GM23338 (cell line): ENCODE data around the gene CDK4. TPM values are rescaled to one million over a fixed set of nuclear protein-coding genes. Genes with fewer than 3 reads are reported as not detected.

Experiments used
- ATAC-seq: fragments of 200-7000 bp; cut with Tn5 transposase; 3 replicates; pipeline ENCODE4 v1.9.1; 2020
- DNase-seq: peaks from one replicate; pipeline ENCODE4 v3.0.0-alpha.2; 2015; ENCODE audit warnings: low spot score
- H2AFZ ChIP-seq: fragments of 200-600 bp; sonication (generic); 2 replicates; pipeline ENCODE4 v1.8.0; 2016; ENCODE audit warnings: antibody characterized with exemption, mild to moderate bottlenecking, moderate library complexity
- H3F3A ChIP-seq: fragments of 200-600 bp; sonication (generic); replicated peaks from 2 replicates; pipeline ENCODE4 v1.8.0; 2017; ENCODE audit warnings: antibody characterized with exemption, mixed run types, low read depth
- H3K27ac ChIP-seq: fragments of 200-600 bp; sonication (generic); 2 replicates; pipeline ENCODE4 v1.6.1; 2016; ENCODE audit warnings: low read depth
- H3K27me3 ChIP-seq: fragments of 200-600 bp; sonication (generic); 2 replicates; pipeline ENCODE4 v1.8.0; 2016; ENCODE audit warnings: mild to moderate bottlenecking, mixed run types, moderate library complexity; ENCODE audit not compliant: insufficient read depth
- H3K36me3 ChIP-seq: fragments of 200-600 bp; sonication (generic); 2 replicates; pipeline ENCODE4 v1.8.0; 2016; ENCODE audit warnings: mild to moderate bottlenecking; ENCODE audit not compliant: insufficient read depth
- H3K4me1 ChIP-seq: fragments of 200-600 bp; sonication (generic); 2 replicates; pipeline ENCODE4 v1.8.0; 2016; ENCODE audit warnings: mild to moderate bottlenecking, moderate library complexity; ENCODE audit not compliant: insufficient read depth
- H3K4me2 ChIP-seq: fragments of 200-600 bp; sonication (generic); 2 replicates; pipeline ENCODE4 v1.7.1; 2017; ENCODE audit warnings: mixed run types
- H3K4me3 ChIP-seq: fragments of 200-600 bp; sonication (generic); 2 replicates; pipeline ENCODE4 v1.6.1; 2016; ENCODE audit warnings: mixed run types
- H3K79me2 ChIP-seq: fragments of 200-600 bp; sonication (generic); replicated peaks from 2 replicates; pipeline ENCODE4 v1.8.0; 2017; ENCODE audit warnings: mild to moderate bottlenecking; ENCODE audit not compliant: insufficient read depth
- H3K9me2 ChIP-seq: fragments of 200-600 bp; sonication (generic); 2 replicates; pipeline ENCODE4 v1.8.0; 2017; ENCODE audit not compliant: insufficient read depth
- H4K20me1 ChIP-seq: fragments of 200-600 bp; sonication (generic); replicated peaks from 2 replicates; pipeline ENCODE4 v1.8.0; 2017; ENCODE audit warnings: mild to moderate bottlenecking; ENCODE audit not compliant: insufficient read depth
- H3K27ac Mint-ChIP-seq: 2 replicates; pipeline ENCODE4 v1.8.0; 2020; ENCODE audit warnings: inconsistent platforms, mild to moderate bottlenecking, moderate library complexity, mixed read lengths
- H3K27me3 Mint-ChIP-seq: 3 replicates; pipeline ENCODE4 v1.8.0; 2022; ENCODE audit warnings: low read depth, mild to moderate bottlenecking, moderate library complexity, mixed read lengths, inconsistent platforms; ENCODE audit not compliant: insufficient read depth, poor library complexity
- H3K36me3 Mint-ChIP-seq: 3 replicates; pipeline ENCODE4 v1.8.0; 2021; ENCODE audit warnings: low read depth, mild to moderate bottlenecking, inconsistent platforms, moderate library complexity, mixed read lengths
- H3K4me1 Mint-ChIP-seq: 3 replicates; pipeline ENCODE4 v1.8.0; 2020; ENCODE audit warnings: mild to moderate bottlenecking, inconsistent platforms, mixed read lengths
- H3K4me3 Mint-ChIP-seq: 3 replicates; pipeline ENCODE4 v1.8.0; 2021; ENCODE audit warnings: moderate library complexity, mild to moderate bottlenecking, inconsistent platforms, mixed read lengths
- H3K9me3 Mint-ChIP-seq: 3 replicates; pipeline ENCODE4 v1.8.0; 2020; ENCODE audit warnings: moderate library complexity, mild to moderate bottlenecking, inconsistent platforms, mixed read lengths
- CREB1 ChIP-seq: fragments of 250-450 bp; sonication (Bioruptor Pico); IDR thresholded peaks from 2 replicates; pipeline ENCODE4 v1.5.0; 2020; ENCODE audit warnings: low read depth, mild to moderate bottlenecking, moderate library complexity
- CTCF ChIP-seq, 2 experiments: fragments of 200-600 bp in 1 of 2; sonication (generic) in 1 of 2; conservative IDR thresholded peaks; 2 replicates each; pipeline versions ENCODE4 v1.5.1 to v1.6.1; 2016 to 2017; ENCODE audit warnings: antibody characterized with exemption in 2 of 2, low read depth in 2 of 2, mild to moderate bottlenecking in 2 of 2, moderate library complexity in 1 of 2
- EZH2 ChIP-seq: fragments of 200-600 bp; sonication (generic); IDR thresholded peaks from one replicate; pipeline ENCODE4 v1.8.0; 2017; ENCODE audit warnings: antibody characterized with exemption, mild to moderate bottlenecking, low read depth; ENCODE audit not compliant: unreplicated experiment
- JUNB ChIP-seq: IDR thresholded peaks from one replicate; pipeline ENCODE4 v1.6.1; 2016; ENCODE audit warnings: antibody characterized with exemption; ENCODE audit not compliant: unreplicated experiment
- POLR2AphosphoS5 ChIP-seq: IDR thresholded peaks from 2 replicates; pipeline ENCODE4 v1.6.1; 2016; ENCODE audit warnings: antibody characterized with exemption, low read depth
- STAT1 ChIP-seq: IDR thresholded peaks from one replicate; pipeline ENCODE4 v1.6.1; 2016; ENCODE audit warnings: antibody characterized with exemption; ENCODE audit not compliant: unreplicated experiment
- ZNF331 ChIP-seq: fragments of 250-450 bp; sonication (Bioruptor Pico); IDR thresholded peaks from 2 replicates; pipeline ENCODE4 v1.5.0; 2020; ENCODE audit warnings: low read depth, mild to moderate bottlenecking, moderate library complexity
- ZNF462 ChIP-seq: fragments of 250-450 bp; sonication (Bioruptor Pico); IDR thresholded peaks from 2 replicates; pipeline ENCODE4 v1.5.0; 2020; ENCODE audit warnings: mild to moderate bottlenecking, moderate library complexity
- polyA plus RNA-seq: library from polyadenylated mRNA; unstranded; fragments of >200 nt; fragmentation: Nextera tagmentation; extraction: Ambion mirVana; gene quantifications from 2 replicates; pipeline ENCODE4 v1.2.1, GENCODE V29; 2016
- total RNA-seq: library from RNA; depleted of rRNA; stranded (reverse); fragments of >200 nt; shearing (Covaris generic); gene quantifications from 2 replicates; pipeline ENCODE4 v1.2.3, GENCODE V29; 2014

The CDK4 gene
- total and polyA plus RNA-seq, 2 experiments from 2014 or later, result 105 to 198 TPM

GRCh38 chr12:57779736-57780135 is 27.6 kb upstream of the CDK4 start:
- Histone ChIP-seq H3F3A (no peaks in the 10 kb centered on the region), H3K4me2 (no peak overlapping the region), H3K36me3 (no peaks in the 10 kb centered on the region), H4K20me1 (no peaks in the 10 kb centered on the region), H3K27me3 (no peaks in the 10 kb centered on the region), H2AFZ (no peak overlapping the region), H3K27ac (no peak overlapping the region), H3K4me3 (no peak overlapping the region), H3K79me2 (peaks cover 18% of the 10 kb centered on the region), H3K4me1 (peaks cover 5% of the 10 kb centered on the region; the same call in 1 of the 2 replicates), H3K9me2 (no peaks in the 10 kb centered on the region)
- Mint-ChIP-seq H3K27ac (no peak overlapping the region), H3K27me3 (peaks cover 2% of the 10 kb centered on the region), H3K4me1 (peaks cover 4% of the 10 kb centered on the region; the same call in 1 of the 3 replicates), H3K4me3 (no peak overlapping the region), H3K9me3 (no peaks in the 10 kb centered on the region), H3K36me3 (peaks cover 11% of the 10 kb centered on the region; the same call in 1 of the 3 replicates)
- TF ChIP-seq ZNF331 (CRISPR knock-in tag) (no peak), CREB1 (CRISPR knock-in tag) (no peak)
- no peak for DNase-seq
- ATAC-seq, result no peak

- DNase-seq (no peak), ATAC-seq (no peak)
- Histone ChIP-seq H3K4me1 (no peaks in the 10 kb centered on the region), H3K27me3 (peaks cover 15% of the 10 kb centered on the region), H3F3A (no peaks in the 10 kb centered on the region), H2AFZ (no peak overlapping the region), H3K4me3 (no peak overlapping the region), H3K27ac (no peak overlapping the region), H4K20me1 (no peaks in the 10 kb centered on the region; the same call in 1 of the 2 replicates), H3K4me2 (no peak overlapping the region), H3K9me2 (no peaks in the 10 kb centered on the region), H3K79me2 (peaks cover 2% of the 10 kb centered on the region), H3K36me3 (no peaks in the 10 kb centered on the region)
- peaks cover 5% of the 10 kb centered on the region for H3K27me3 Mint-ChIP-seq
- H3K4me3 Mint-ChIP-seq, result no peak overlapping the region
- H3K36me3 Mint-ChIP-seq, result 0 out of 3 replicates have a peak, but pooled peaks cover 3% of the 10 kb centered on the region
- H3K4me1 Mint-ChIP-seq, result peaks cover under 1% of the 10 kb centered on the region; the same call in 2 of the 3 replicates
- TF ChIP-seq JUNB, result no peak
- no peaks in the 10 kb centered on the region; the same call in 2 of the 3 replicates for H3K9me3 Mint-ChIP-seq
- no peak overlapping the region for H3K27ac Mint-ChIP-seq
These were observed 25.8 kb upstream of the CDK4 start for GRCh38 chr12:57777911-57778310.

- Histone ChIP-seq H3K27me3 (peaks cover 19% of the 10 kb centered on the region), H4K20me1 (no peaks in the 10 kb centered on the region; the same call in 1 of the 2 replicates), H3K79me2 (no peaks in the 10 kb centered on the region), H3K9me2 (no peaks in the 10 kb centered on the region), H3K27ac (no peak overlapping the region), H3F3A (no peaks in the 10 kb centered on the region), H2AFZ (no peak overlapping the region), H3K36me3 (no peaks in the 10 kb centered on the region), H3K4me1 (no peaks in the 10 kb centered on the region), H3K4me3 (no peak overlapping the region), H3K4me2 (no peak overlapping the region)
- peaks cover 2% of the 10 kb centered on the region; the same call in 2 of the 3 replicates for H3K4me1 Mint-ChIP-seq
- H3K36me3 Mint-ChIP-seq, result no peaks in the 10 kb centered on the region
- H3K27ac Mint-ChIP-seq, result 0 out of 2 replicates have a peak overlapping the region, but pooled peaks have one; percentile 57
- no peaks in the 10 kb centered on the region; the same call in 2 of the 3 replicates for H3K9me3 Mint-ChIP-seq
- DNase-seq, result no peak
- no peak overlapping the region for H3K4me3 Mint-ChIP-seq
- no peak for ATAC-seq
- H3K27me3 Mint-ChIP-seq, result peaks cover 7% of the 10 kb centered on the region
- TF ChIP-seq EZH2, result no peak
- TF ChIP-seq STAT1, result no peak
- no peak for TF ChIP-seq POLR2AphosphoS5
- TF ChIP-seq CTCF (conservative IDR thresholded peaks at IDR 0.05; ENCODE audit: low read depth in 2 of 2), result no peak
- TF ChIP-seq CREB1 (CRISPR knock-in tag), result no peak
- no peak for TF ChIP-seq ZNF462 (CRISPR knock-in tag)
- no peak for TF ChIP-seq JUNB
These were observed 25.3 kb upstream of the CDK4 start for GRCh38 chr12:57777367-57777766.
